GM18909 (cell line): Measurements from ENCODE around the gene TBC1D5.
"Not testable (repeated sequence)": the region's sequence is repeated elsewhere in the genome, so short reads cannot be mapped to it uniquely, and the experiment has no call there.

ENCODE experiments used
- ATAC-seq: cut with Tn5 transposase; IDR thresholded peaks from one replicate; pipeline ENCODE4 v1.9.1; 2021; ENCODE audit warnings: mild to moderate bottlenecking; ENCODE audit not compliant: unreplicated experiment, poor library complexity

Gene TBC1D5

DNA sequence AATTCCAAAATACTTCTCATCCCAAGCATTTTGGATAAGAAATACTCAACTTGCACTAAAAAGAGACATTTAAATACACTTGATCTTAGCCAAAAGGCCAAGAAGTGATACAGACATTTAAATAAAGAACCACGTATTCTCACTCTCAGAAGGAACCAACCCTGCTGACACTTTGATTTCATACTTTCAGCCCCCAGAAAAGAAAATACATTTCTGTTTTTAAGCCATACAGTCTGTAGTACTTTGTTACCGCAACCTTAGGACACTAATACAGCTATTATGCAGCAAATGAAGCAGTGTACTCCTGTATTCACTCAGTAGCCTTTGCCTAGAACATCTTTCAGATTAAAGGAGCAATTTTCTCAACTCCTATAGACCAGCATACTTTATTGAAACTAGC is 86.7 kb downstream of the TBC1D5 start:
- ATAC-seq = peak; percentile 77

DNA sequence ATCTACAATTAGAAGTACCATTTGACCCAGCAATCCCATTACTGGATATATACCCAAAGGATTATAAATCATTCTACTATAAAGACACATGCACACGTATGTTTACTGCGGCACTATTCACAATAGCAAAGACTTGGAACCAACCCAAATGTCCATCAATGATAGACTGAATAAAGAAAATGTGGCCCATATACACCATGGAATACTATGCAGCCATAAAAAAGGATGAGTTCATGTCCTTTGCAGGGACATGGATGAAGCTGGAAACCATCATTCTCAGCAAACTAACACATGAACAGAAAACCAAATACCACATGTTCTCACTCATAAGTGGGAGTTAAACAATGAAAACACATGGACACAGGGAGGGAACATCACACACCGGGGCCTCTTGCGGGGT is 92.7 kb downstream of the TBC1D5 start:
- ATAC-seq = not testable (repeated sequence)

DNA sequence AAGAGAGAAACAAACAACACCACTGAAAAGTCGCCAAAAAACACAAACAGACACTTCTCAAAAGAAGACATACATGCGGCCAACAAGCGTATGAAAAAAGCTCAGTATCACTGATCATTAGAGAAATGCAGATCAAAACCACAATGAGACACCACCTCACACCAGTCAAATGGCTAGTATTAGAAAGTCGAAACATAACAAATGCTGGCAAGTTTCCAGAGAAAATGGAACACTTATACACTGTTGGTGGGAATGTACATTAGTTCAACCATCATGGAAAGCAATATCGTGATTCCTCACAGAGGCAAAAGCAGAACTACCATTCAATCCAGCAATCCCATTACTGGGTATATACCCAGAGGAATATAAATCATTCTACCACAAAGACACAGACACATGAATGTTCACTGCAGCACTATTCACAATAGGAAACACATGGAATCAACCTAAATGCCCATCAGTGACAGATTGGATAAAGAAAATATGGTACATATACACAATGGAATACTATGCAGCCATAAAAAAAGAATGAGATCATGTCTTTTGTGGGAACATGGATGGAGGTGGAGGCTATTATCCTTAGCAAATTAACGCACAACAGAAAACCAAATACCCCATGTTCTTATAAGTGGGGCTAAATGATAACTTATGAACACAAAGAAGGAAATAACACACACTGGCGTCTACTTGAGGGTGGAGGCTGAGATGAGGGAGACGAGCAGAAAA is 93.6 kb downstream of the TBC1D5 start:
- ATAC-seq = not testable (repeated sequence)

DNA sequence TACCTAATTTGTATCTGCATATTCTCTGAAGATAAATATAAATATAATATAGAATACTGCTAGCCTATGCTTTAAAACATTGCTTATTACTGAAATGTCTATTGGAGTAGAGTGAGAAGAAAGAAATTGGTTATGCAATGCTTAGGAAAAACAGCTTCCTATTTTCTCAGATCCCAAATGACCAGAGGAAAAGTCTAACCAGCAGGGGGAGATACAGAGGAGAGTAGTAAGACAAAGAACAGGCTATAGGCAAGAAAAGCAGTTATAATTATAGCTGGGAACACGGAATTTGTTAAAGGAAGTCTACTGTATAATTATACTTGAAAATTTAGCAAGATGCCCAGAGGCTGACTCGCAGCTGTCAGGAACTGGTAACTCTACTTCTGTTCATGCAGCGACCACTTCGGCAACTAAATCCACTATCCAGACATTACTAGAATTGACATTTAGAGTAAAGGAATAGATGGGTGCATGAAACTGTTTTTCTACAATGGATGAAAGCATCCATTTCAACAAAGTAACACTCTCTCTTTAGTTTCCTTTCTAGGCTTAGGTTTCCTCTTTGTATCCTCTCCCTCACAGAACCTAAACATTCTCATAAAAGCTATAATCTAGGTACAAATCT is 97.2 kb downstream of the TBC1D5 start:
- no peak for ATAC-seq

DNA sequence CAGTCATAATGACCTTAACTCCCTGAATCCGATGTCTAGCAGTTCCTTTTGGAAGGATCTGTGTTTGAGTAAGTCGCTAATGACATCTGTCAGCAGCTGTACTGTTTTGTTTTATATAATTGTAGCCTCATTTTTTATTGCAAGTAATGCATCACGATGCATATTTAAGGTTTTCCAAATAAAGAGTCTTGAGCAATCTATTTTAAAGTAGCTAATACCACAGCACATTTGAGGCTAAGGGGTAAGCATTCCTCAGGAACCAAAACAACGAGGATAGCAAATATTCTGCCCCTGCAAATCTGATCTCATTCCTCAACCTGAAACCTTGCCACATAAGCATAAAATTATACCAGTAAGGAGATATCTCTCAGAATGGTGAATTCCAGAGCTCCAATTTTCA is 98.7 kb downstream of the TBC1D5 start:
- ATAC-seq = no peak

- ATAC-seq = no peak
Measured at GRCh38 chr3:17642474-17642873, 100.0 kb downstream of the TBC1D5 start.

DNA sequence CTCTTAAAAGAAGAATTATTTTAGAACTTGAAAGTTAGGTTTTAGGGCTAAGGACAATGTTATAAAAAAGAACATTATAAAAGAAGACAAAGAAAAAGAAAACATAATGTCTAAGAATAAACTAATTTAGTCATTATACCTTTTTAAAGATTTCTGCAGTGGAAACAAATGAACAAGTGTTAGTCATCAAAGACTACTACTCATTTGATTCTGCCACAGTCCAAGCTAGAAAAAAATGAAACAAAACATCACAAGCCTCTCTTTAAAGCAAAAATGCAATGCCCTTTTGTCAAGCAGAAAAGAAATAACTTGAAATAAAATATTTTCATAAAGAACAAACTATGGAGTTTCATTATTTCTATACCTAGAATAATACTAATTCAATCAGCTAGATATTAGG is 102.0 kb downstream of the TBC1D5 start:
- no peak for ATAC-seq

GRCh38 chr3:17639765-17640164 is 102.7 kb downstream of the TBC1D5 start:
- ATAC-seq = no peak

GRCh38 chr3:17639257-17639656 is 103.2 kb downstream of the TBC1D5 start:
- ATAC-seq = no peak

GRCh38 chr3:17638356-17638755 is 104.1 kb downstream of the TBC1D5 start:
- ATAC-seq = no peak

DNA sequence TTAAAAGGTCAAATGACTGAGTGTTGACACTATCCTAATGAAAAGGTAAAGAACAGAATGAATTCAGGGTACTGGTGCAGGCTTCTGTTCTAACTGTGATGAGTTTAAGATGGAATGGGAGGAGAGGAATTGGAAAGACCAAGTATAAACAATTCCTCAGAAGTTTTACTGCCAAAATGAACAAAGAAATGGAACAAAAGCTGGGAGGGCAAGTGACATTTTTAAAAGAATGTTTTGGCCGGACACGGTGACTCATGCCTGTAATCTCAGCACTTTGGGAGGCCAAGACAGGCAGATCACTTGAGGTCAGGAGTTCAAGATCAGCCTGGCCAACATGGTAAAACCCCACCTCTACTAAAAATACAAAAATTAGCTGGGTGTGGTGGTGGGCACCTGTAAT is 106.8 kb downstream of the TBC1D5 start:
- not testable (repeated sequence) for ATAC-seq

DNA sequence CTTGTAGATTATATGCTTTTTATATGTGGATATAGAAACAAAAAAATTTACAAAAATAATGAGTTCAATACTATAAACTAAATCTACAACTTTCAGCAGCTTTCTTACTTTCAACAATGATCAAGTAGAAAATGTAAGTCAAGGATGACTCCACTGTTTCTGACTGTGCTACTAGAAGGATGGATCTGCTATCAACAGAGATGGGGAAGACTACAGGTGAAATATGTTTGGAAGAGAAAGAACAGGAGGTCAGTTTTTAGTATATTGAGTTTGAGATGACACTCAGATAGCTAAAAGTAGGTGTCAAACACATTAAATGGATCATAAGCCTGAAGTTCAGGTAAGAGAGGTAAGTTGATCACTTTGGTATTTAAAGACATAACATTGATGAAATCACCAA is 107.5 kb downstream of the TBC1D5 start:
- no peak for ATAC-seq

- ATAC-seq = no peak
Measured at GRCh38 chr3:17634201-17634600, 108.2 kb downstream of the TBC1D5 start.

GRCh38 chr3:17632401-17633100 is 109.9 kb downstream of the TBC1D5 start:
- no peak for ATAC-seq

- ATAC-seq = no peak
Measured at GRCh38 chr3:17631609-17632008, 110.8 kb downstream of the TBC1D5 start.

GRCh38 chr3:17629400-17629799 is 113.0 kb downstream of the TBC1D5 start:
- ATAC-seq = no peak

DNA sequence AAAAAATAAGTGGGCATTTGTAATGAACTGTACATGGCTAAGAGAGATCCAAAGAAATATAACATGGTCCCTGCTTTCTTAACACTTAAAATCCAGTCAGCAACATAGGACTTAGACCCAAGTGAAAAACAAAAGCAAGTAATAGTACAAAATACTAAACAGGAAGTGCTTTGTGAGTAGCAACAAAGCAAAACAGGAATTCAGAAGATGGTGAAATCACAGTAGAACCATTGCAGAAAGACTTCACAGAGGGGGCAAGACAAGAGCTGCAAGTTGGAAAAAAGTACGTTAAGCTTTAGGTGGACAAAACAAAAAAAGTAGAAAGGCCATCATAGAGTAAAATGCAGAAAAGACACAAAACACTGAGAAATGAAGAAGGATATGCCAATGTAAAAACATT is 116.0 kb downstream of the TBC1D5 start:
- no peak for ATAC-seq

- no peak for ATAC-seq
Measured at GRCh38 chr3:17625133-17625532, 117.3 kb downstream of the TBC1D5 start.

DNA sequence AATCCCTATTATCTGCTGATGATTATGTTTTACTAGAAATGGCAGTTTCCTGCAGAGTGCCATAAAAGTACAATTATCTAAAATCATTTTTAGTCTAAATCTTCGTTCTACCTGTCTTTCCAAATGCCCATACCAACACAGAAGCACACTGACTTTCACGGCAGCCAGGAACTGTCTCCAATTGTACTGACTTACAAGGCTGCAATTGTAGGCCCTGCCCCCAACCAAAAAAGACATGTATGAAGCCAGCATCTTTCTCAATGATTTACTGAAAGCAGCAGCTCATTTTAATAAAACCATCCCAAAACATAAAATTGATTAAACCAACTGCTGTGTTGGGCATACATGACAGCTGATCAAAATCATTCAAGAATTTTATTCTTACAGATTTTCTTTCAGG is 119.0 kb downstream of the TBC1D5 start:
- ATAC-seq = no peak

- no peak for ATAC-seq
Measured at GRCh38 chr3:17619968-17620367, 122.5 kb downstream of the TBC1D5 start.

GRCh38 chr3:17613017-17613416 is 129.4 kb downstream of the TBC1D5 start:
- ATAC-seq = not testable (repeated sequence)

DNA sequence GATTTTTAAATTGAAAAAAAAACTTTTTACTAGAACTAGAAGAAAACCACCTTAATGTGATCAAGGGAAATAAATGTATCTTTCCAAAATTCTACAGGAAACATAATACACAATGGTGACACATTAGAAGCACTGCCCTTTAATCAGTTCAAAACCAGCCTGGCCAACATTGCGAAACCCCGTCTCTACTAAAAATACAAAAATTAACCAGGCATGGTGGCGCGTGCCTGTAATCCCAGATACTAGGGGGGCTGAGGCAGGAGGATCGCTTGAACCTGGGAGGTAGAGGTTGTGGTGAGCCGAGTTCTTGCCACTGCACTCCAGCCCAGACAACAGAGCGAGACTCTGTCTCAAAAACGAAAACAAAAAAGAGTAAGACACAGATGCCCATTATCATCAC is 134.5 kb downstream of the TBC1D5 start:
- ATAC-seq = no peak
